SK-N-SH (cell line): ENCODE measurements around the gene TMCC2. TPM values are rescaled to one million over a fixed set of nuclear protein-coding genes. Genes with fewer than 3 reads are reported as not detected.

Experiments used
- CTCF ChIA-PET: fragments of 300-600, 350-600 bp; formaldehyde crosslinking; extraction: SDS; loops from one replicate; lab custom pipeline; 2021; lab: Yijun Ruan, JAX
- POLR2A ChIA-PET: fragments of 350-600 bp; sonication (Branson Sonifier 250); formaldehyde crosslinking; extraction: SDS; loops from one replicate; lab custom pipeline; 2020; ENCODE audit warnings: antibody characterized with exemption, inconsistent platforms; lab: Yijun Ruan, JAX
- DNase-seq: peaks from one replicate; pipeline ENCODE4 v3.0.0; 2012
- H2AFZ ChIP-seq: fragments of 200-600 bp; sonication (generic); 2 replicates; pipeline ENCODE4 v1.8.1; 2016; ENCODE audit warnings: antibody characterized with exemption, mild to moderate bottlenecking, low read depth
- H3F3A ChIP-seq: fragments of 200-600 bp; sonication (generic); replicated peaks from 2 replicates; pipeline ENCODE3; 2016; ENCODE audit warnings: antibody characterized with exemption, mild to moderate bottlenecking; ENCODE audit not compliant: insufficient read depth
- H3K27ac ChIP-seq, 2 experiments: fragments of 200-500 bp in 1 of 2; fragments of 200-600 bp in 1 of 2; sonication (Bioruptor generic) in 1 of 2; sonication (generic), shearing (Covaris generic) in 1 of 2; 2 replicates each; pipeline versions ENCODE4 v1.5.1 to v1.6.1; 2014 to 2016; ENCODE audit warnings: low read depth in 2 of 2, inconsistent platforms in 1 of 2, low read length in 1 of 2, mild to moderate bottlenecking in 1 of 2, mixed read lengths in 1 of 2
- H3K27me3 ChIP-seq: fragments of 200-600 bp; sonication (generic), shearing (Covaris generic); 2 replicates; pipeline ENCODE4 v1.6.1; 2016; ENCODE audit warnings: mixed run types; ENCODE audit not compliant: insufficient read depth
- H3K36me3 ChIP-seq, 2 experiments: fragments of 200-500 bp in 1 of 2; fragments of 200-600 bp in 1 of 2; sonication (Bioruptor generic) in 1 of 2; sonication (generic) in 1 of 2; replicated peaks in 1 of 2; 2 replicates each; pipeline versions ENCODE3 to v1.5.1; 2014 to 2016; ENCODE audit warnings: low read length in 1 of 2, mild to moderate bottlenecking in 1 of 2; ENCODE audit not compliant: insufficient read depth in 2 of 2, control insufficient read depth in 1 of 2
- H3K4me1 ChIP-seq, 2 experiments: fragments of 200-500 bp in 1 of 2; fragments of 200-600 bp in 1 of 2; sonication (Bioruptor generic) in 1 of 2; sonication (generic), shearing (Covaris generic) in 1 of 2; 2 replicates each; pipeline versions ENCODE4 v1.5.1 to v1.6.1; 2014 to 2016; ENCODE audit warnings: low read depth in 1 of 2, low read length in 1 of 2, mixed run types in 1 of 2; ENCODE audit not compliant: insufficient read depth in 2 of 2, control insufficient read depth in 1 of 2
- H3K4me2 ChIP-seq: fragments of 200-600 bp; sonication (generic), shearing (Covaris generic); 2 replicates; pipeline ENCODE4 v1.6.1; 2017; ENCODE audit warnings: mixed run types
- H3K4me3 ChIP-seq, 2 experiments: fragments of 200-500 bp in 1 of 2; fragments of 200-600 bp in 1 of 2; sonication (Bioruptor generic) in 1 of 2; sonication (generic), shearing (Covaris generic) in 1 of 2; 2 replicates each; pipeline versions ENCODE4 v1.5.1 to v1.8.1; 2014 to 2016; ENCODE audit warnings: low read depth in 2 of 2, inconsistent platforms in 1 of 2, low read length in 1 of 2, mild to moderate bottlenecking in 1 of 2, mixed read lengths in 1 of 2, moderate library complexity in 1 of 2
- H3K79me2 ChIP-seq: fragments of 200-600 bp; sonication (generic); 2 replicates; pipeline ENCODE4 v1.8.1; 2017; ENCODE audit warnings: mild to moderate bottlenecking; ENCODE audit not compliant: insufficient read depth
- H3K9ac ChIP-seq: fragments of 200-600 bp; sonication (generic); 2 replicates; pipeline ENCODE4 v1.6.1; 2017; ENCODE audit warnings: mixed run types
- H3K9me2 ChIP-seq: fragments of 200-600 bp; sonication (generic); 2 replicates; pipeline ENCODE4 v1.6.1; 2017; ENCODE audit warnings: mixed run types
- H3K9me3 ChIP-seq: fragments of 200-600 bp; sonication (generic); 2 replicates; pipeline ENCODE4 v1.6.1; 2017; ENCODE audit warnings: mixed run types, mild to moderate bottlenecking, moderate library complexity
- H4K20me1 ChIP-seq: fragments of 200-600 bp; sonication (generic); 2 replicates; pipeline ENCODE4 v1.6.1; 2017; ENCODE audit warnings: mild to moderate bottlenecking, mixed run types; ENCODE audit not compliant: insufficient read depth
- CHD2 ChIP-seq: fragments of 150-350 bp; IDR thresholded peaks from 2 replicates; pipeline ENCODE4 v1.6.1; 2018; ENCODE audit warnings: low read length; ENCODE audit not compliant: partially characterized antibody
- CTCF ChIP-seq: fragments of 200-600 bp; sonication (generic); IDR thresholded peaks from 2 replicates; pipeline ENCODE4 v1.6.1; 2017; ENCODE audit warnings: antibody characterized with exemption, mild to moderate bottlenecking, moderate library complexity
- GATA2 ChIP-seq: sonication (generic); formaldehyde crosslinking; IDR thresholded peaks from 2 replicates; pipeline ENCODE4 v1.5.0; 2020; ENCODE audit warnings: mild to moderate bottlenecking, missing genetic modification reagents
- JUND ChIP-seq: IDR thresholded peaks from 2 replicates; pipeline ENCODE4 v1.4.0; 2012
- MAX ChIP-seq: IDR thresholded peaks from 2 replicates; pipeline ENCODE4 v1.4.0; 2012; ENCODE audit warnings: low read depth
- MXI1 ChIP-seq: IDR thresholded peaks from 2 replicates; pipeline ENCODE4 v1.6.1; 2012; ENCODE audit warnings: mild to moderate bottlenecking, low read depth, low read length, improper control_type of control experiment
- PBX3 ChIP-seq: IDR thresholded peaks from 2 replicates; pipeline ENCODE4; 2012
- RCOR1 ChIP-seq: fragments of 150-350 bp; IDR thresholded peaks from 2 replicates; pipeline ENCODE4 v1.6.1; 2017; ENCODE audit warnings: antibody characterized with exemption, low read length
- RFX5 ChIP-seq: IDR thresholded peaks from 2 replicates; pipeline ENCODE4 v1.6.1; 2012; ENCODE audit warnings: mild to moderate bottlenecking, improper control_type of control experiment, low read length
- SMC3 ChIP-seq: IDR thresholded peaks from 2 replicates; pipeline ENCODE4 v1.6.1; 2012; ENCODE audit warnings: low read depth, low read length, improper control_type of control experiment
- TCF12 ChIP-seq: IDR thresholded peaks from 2 replicates; pipeline ENCODE4 v1.4.0; 2012
- TEAD4 ChIP-seq: IDR thresholded peaks from 2 replicates; pipeline ENCODE4 v1.4.0; 2012; ENCODE audit warnings: mild to moderate bottlenecking, borderline replicate concordance; ENCODE audit not compliant: insufficient read depth
- USF2 ChIP-seq: fragments of 150-350 bp; IDR thresholded peaks from 2 replicates; pipeline ENCODE4 v1.6.1; 2017; ENCODE audit warnings: antibody characterized with exemption, low read length, low read depth, borderline replicate concordance
- WGBS: methylation state at CpG from one replicate; pipeline ENCODE4 v1.1.6; 2017; ENCODE audit warnings: low lambda C conversion rate; 5-methylcytosine and 5-hydroxymethylcytosine counted together
- polyA plus RNA-seq, 3 experiments: library from polyadenylated mRNA; depleted of rRNA; stranded (reverse); fragments of >200 nt; gene quantifications; 2 replicates each; pipeline ENCODE4 v1.2.3, GENCODE V29; 2012

Gene TMCC2
- polyA plus RNA-seq, 1 of the 3 experiments (the other 2 are of a cell fraction), result 6.0 TPM

- WGBS, result 89% methylated on average over 7 of the region's 7 CpGs
- H3K27me3 ChIP-seq, result no peaks in the 10 kb centered on the region
- H4K20me1 ChIP-seq, result peaks cover 3% of the 10 kb centered on the region; the same call in 1 of the 2 replicates
- H3K9ac ChIP-seq, result no peak overlapping the region
- H3K9me2 ChIP-seq, result no peaks in the 10 kb centered on the region
- H2AFZ ChIP-seq, result no peak overlapping the region
- TF ChIP-seq SMC3, result no peak
- no peak for TF ChIP-seq MAX
- no peak for TF ChIP-seq USF2
- no peak for TF ChIP-seq CTCF
- TF ChIP-seq GATA2 (CRISPR knock-in tag), result no peak
- TF ChIP-seq TCF12, result no peak
- no peak for TF ChIP-seq CHD2
- TF ChIP-seq TEAD4, result no peak
- no peak for TF ChIP-seq MXI1
- no peak for TF ChIP-seq RCOR1
- no peak for TF ChIP-seq RFX5
- TF ChIP-seq PBX3, result no peak
- TF ChIP-seq JUND, result no peak
- H3F3A ChIP-seq, result peaks cover 4% of the 10 kb centered on the region
- no peak overlapping the region for H3K4me2 ChIP-seq
- no peak for DNase-seq
- H3K36me3 ChIP-seq, result no peaks in the 10 kb centered on the region
- H3K27ac ChIP-seq, result no peak overlapping the region
- no peak overlapping the region for H3K4me3 ChIP-seq
- H3K4me1 ChIP-seq, result peaks cover 4 to 14% of the 10 kb centered on the region in 2 experiments; a peak in 2 of 4 replicates
- ChIA-PET POLR2A (no interaction called here), CTCF (interaction anchor here (1.2 to 1.5 kb wide), 2 partner anchors 24 to 257 kb away, joined by 3 to 7 read pairs; no protein-coding TSS in a partner anchor)
- H3K9me3 ChIP-seq, result no peaks in the 10 kb centered on the region
- no peaks in the 10 kb centered on the region for H3K79me2 ChIP-seq
These were observed 4.5 kb downstream of the TMCC2 start for GRCh38 chr1:205232127-205232820.
